Renal cortical epithelial cell (primary cell): ENCODE measurements around the gene ICA1. TPM values are rescaled to one million over a fixed set of nuclear protein-coding genes. Genes with fewer than 3 reads are reported as not detected.

ENCODE experiments used
- total RNA-seq: library from RNA; depleted of rRNA; stranded (reverse); fragments of >200 nt; gene quantifications from 2 replicates; pipeline ENCODE4 v1.2.3, GENCODE V29; 2014

ICA1 gene
- total RNA-seq, 1 donor from 2014 or later, result 13.7 TPM

Other genes starting within 250 kb of the ICA1 start
- gene NXPH1, start 171.4 kb upstream of the ICA1 start, total RNA-seq, result not detected in 2 replicates